Kidney (tissue), 14 donors: ENCODE data around the gene COQ4. TPM values are rescaled to one million over a fixed set of nuclear protein-coding genes. Genes with fewer than 3 reads are reported as not detected.

ENCODE experiments used
- DNase-seq, 5 donors: peaks; one replicate each; pipeline ENCODE4 v3.0.0-alpha.2; 2013 to 2020
- FAIRE-seq: peaks from 2 replicates; lab custom pipeline; 2012; peaks lifted over from hg19 to GRCh38; lab: Jason Lieb, UNC
- H3K27ac ChIP-seq, 2 donors: one replicate each; pipeline ENCODE4 v1.7.0; 2013; ENCODE audit warnings: low read depth in 2 of 2, low read length in 2 of 2, inconsistent platforms in 1 of 2
- H3K27me3 ChIP-seq: one replicate; pipeline ENCODE4 v1.7.1; 2013; ENCODE audit warnings: low read length, inconsistent platforms; ENCODE audit not compliant: control insufficient read depth, insufficient read depth
- H3K36me3 ChIP-seq, 3 donors: one replicate each; pipeline versions ENCODE4 v1.7.0 to v1.7.1; 2013; ENCODE audit warnings: low read length in 3 of 3, control low read depth in 1 of 3, inconsistent platforms in 1 of 3; ENCODE audit not compliant: insufficient read depth in 3 of 3, control insufficient read depth in 2 of 3
- H3K4me1 ChIP-seq, 3 donors: one replicate each; pipeline versions ENCODE4 v1.7.0 to v1.7.1; 2013; ENCODE audit warnings: low read length in 3 of 3, inconsistent platforms in 1 of 3, low read depth in 1 of 3; ENCODE audit not compliant: control insufficient read depth in 2 of 3, insufficient read depth in 2 of 3
- H3K4me3 ChIP-seq, 3 donors: one replicate each; pipeline versions ENCODE4 v1.7.0 to v1.8.1; 2013; ENCODE audit warnings: low read length in 3 of 3, control low read depth in 1 of 3, inconsistent platforms in 1 of 3
- H3K9ac ChIP-seq, 3 donors: one replicate each; pipeline versions ENCODE4 v1.7.0 to v1.7.1; 2013; ENCODE audit warnings: low read length in 3 of 3, control low read depth in 1 of 3, inconsistent platforms in 1 of 3
- H3K9me3 ChIP-seq, 3 donors: one replicate each; pipeline versions ENCODE4 v1.7.0 to v1.7.1; 2013; ENCODE audit warnings: low read length in 3 of 3, control low read depth in 1 of 3, inconsistent platforms in 1 of 3; ENCODE audit not compliant: control insufficient read depth in 2 of 3, insufficient read depth in 1 of 3
- CTCF ChIP-seq: IDR thresholded peaks from 3 replicates; pipeline ENCODE4 v1.5.1; 2012; ENCODE audit warnings: mild to moderate bottlenecking, moderate library complexity, borderline replicate concordance; ENCODE audit not compliant: insufficient read depth; ENCODE audit errors: extremely low read depth
- intact Hi-C: fragments of 100-400 bp; cut with DNase I; formaldehyde crosslinking; loops from one replicate; pipeline ENCODE4 v1.11.1; 2022
- polyA plus RNA-seq: library from polyadenylated mRNA; stranded (reverse); fragments of 350-450 nt; fragmentation: Illumina TruSeq; extraction: RNeasy Lipid Tissue Mini Kit (QIAGEN cat#74804); gene quantifications from one replicate; pipeline ENCODE4 v1.2.3, GENCODE V29; 2014; ENCODE audit warnings: low read depth, low replicate concordance; ENCODE audit not compliant: insufficient read depth
- total RNA-seq: library from RNA; stranded (reverse); fragmentation: NEBNext Ultra II Directional; extraction: Animal tissue kit (Norgen Biotek cat#: 25700); gene quantifications from one replicate; pipeline ENCODE4 v1.2.1, GENCODE V29; 2021
- donor health status: control.
- donor health status: control.
- donor health status: control.
- donor health status: control.
- donor health status: control.
- donor health status: DM: yes; HTN: yes; CAD: no.
- donor health status: Normal renal cell carcinoma (clear cell type).

The COQ4 gene
- total and polyA plus RNA-seq, 2 donors from 2014 or later, result 59.7 to 111 TPM

GRCh38 chr9:128355451-128355850 is 32.8 kb downstream of the COQ4 start:
- no peak for FAIRE-seq
- intact Hi-C loops, result no loop called here
- no peak for TF ChIP-seq CTCF

GRCh38 chr9:128358090-128358489 is 35.5 kb downstream of the COQ4 start:
- intact Hi-C loops, result no loop called here
- peaks cover 0 to 9% (median 7%) of the 10 kb centered on the region in 3 donors for H3K36me3 ChIP-seq
- no peak overlapping the region for H3K27ac ChIP-seq
- no peaks in the 10 kb centered on the region for H3K27me3 ChIP-seq
- H3K9ac ChIP-seq, result no peak overlapping the region
- no peak for DNase-seq
- no peaks in the 10 kb centered on the region for H3K9me3 ChIP-seq
- TF ChIP-seq CTCF, result no peak
- no peak for FAIRE-seq
- H3K4me3 ChIP-seq, result no peak overlapping the region
- peaks cover 0 to 12% (median 6%) of the 10 kb centered on the region in 3 donors for H3K4me1 ChIP-seq

More at GRCh38 chr9:128355451-128355850, 32.8 kb downstream of the COQ4 start:
- no peak overlapping the region for H3K4me3 ChIP-seq
- H3K27me3 ChIP-seq, result no peaks in the 10 kb centered on the region
- no peak overlapping the region for H3K27ac ChIP-seq
- no peak overlapping the region for H3K9ac ChIP-seq
- H3K4me1 ChIP-seq, result peaks cover 0 to 3% (median 0%) of the 10 kb centered on the region in 3 donors
- peaks cover 0 to 15% (median 12%) of the 10 kb centered on the region in 3 donors for H3K36me3 ChIP-seq
- no peaks in the 10 kb centered on the region for H3K9me3 ChIP-seq
- no peak for DNase-seq

- intact Hi-C loops, result no loop called here
- Histone ChIP-seq H3K9ac (no peak overlapping the region), H3K4me3 (no peak overlapping the region), H3K9me3 (no peaks in the 10 kb centered on the region), H3K27ac (no peak overlapping the region), H3K36me3 (peaks cover 0 to 8% (median 7%) of the 10 kb centered on the region in 3 donors), H3K4me1 (peaks cover 0 to 12% (median 6%) of the 10 kb centered on the region in 3 donors), H3K27me3 (no peaks in the 10 kb centered on the region)
- no peak for FAIRE-seq
- TF ChIP-seq CTCF, result no peak
- no peak for DNase-seq
Measured at GRCh38 chr9:128358861-128359260, 36.2 kb downstream of the COQ4 start.

GRCh38 chr9:128360826-128361225 is 38.2 kb downstream of the COQ4 start:
- intact Hi-C loops, result no loop called here
- Histone ChIP-seq H3K4me1 (peaks cover 0 to 19% (median 6%) of the 10 kb centered on the region in 3 donors), H3K4me3 (no peak overlapping the region), H3K27me3 (no peaks in the 10 kb centered on the region), H3K36me3 (peaks cover 0 to under 1% (median under 1%) of the 10 kb centered on the region in 3 donors), H3K27ac (no peak overlapping the region), H3K9ac (no peak overlapping the region), H3K9me3 (no peaks in the 10 kb centered on the region)
- DNase-seq (no peak), FAIRE-seq (no peak)
- TF ChIP-seq CTCF, result no peak
